Cardiac fibroblast (primary cell): Measurements from ENCODE around the gene NPAS1.

Experiments
- DNase-seq, 2 donors: peaks; one replicate each; pipeline versions ENCODE4 v3.0.0 to v3.0.0-alpha.2; 2010; ENCODE audit warnings: low read depth in 2 of 2
- H3K4me3 ChIP-seq, 2 donors: replicated peaks in 1 of 2; 1 replicate in 1 of 2; 2 replicates in 1 of 2; pipeline ENCODE4 v1.5.1; 2011; ENCODE audit warnings: low read depth in 2 of 2, low read length in 2 of 2, mild to moderate bottlenecking in 2 of 2, moderate library complexity in 1 of 2
- CTCF ChIP-seq: IDR thresholded peaks from one replicate; pipeline ENCODE4 v1.5.1; 2011; ENCODE audit warnings: low read depth, mild to moderate bottlenecking, low read length, inconsistent platforms

Gene NPAS1

GRCh38 chr19:47018923-47019322 is 714 bp upstream of the NPAS1 start:
- H3K4me3 ChIP-seq: no peak overlapping the region
- no peak for DNase-seq
- no peak for TF ChIP-seq CTCF

- peak overlapping the region; percentile 33 to 43 for H3K4me3 ChIP-seq
- no peak for TF ChIP-seq CTCF
- DNase-seq: no peak
Observed at GRCh38 chr19:47020132-47020805, 632 bp downstream of the NPAS1 start.

GRCh38 chr19:47020992-47021496 is 1.4 kb downstream of the NPAS1 start:
- DNase-seq: peak in 1 of 2 donors; percentile 36
- no peak for TF ChIP-seq CTCF
- H3K4me3 ChIP-seq: peak overlapping the region; percentile 40 to 43

GRCh38 chr19:47021536-47022139 is 2.0 kb downstream of the NPAS1 start:
- H3K4me3 ChIP-seq: peak overlapping the region in 1 of 2 donors; percentile 40
- no peak for DNase-seq
- TF ChIP-seq CTCF: no peak

- DNase-seq: no peak
- no peak overlapping the region for H3K4me3 ChIP-seq
- TF ChIP-seq CTCF: no peak
Observed at GRCh38 chr19:47022140-47022536, 2.5 kb downstream of the NPAS1 start.

- DNase-seq: no peak
- no peak for TF ChIP-seq CTCF
- H3K4me3 ChIP-seq: no peak overlapping the region
Observed at GRCh38 chr19:47022541-47023447, 3.2 kb downstream of the NPAS1 start.
